ENCODE data around the gene CORT. TPM values are rescaled to one million over a fixed set of nuclear protein-coding genes. Genes with fewer than 3 reads are reported as not detected.

Gene CORT
- total and polyA plus RNA-seq, 10 of the 15 experiments (the other 5 are each of a cell fraction or from before 2014, with no cell fraction given): 0.09 to 0.49 (median 0.23) TPM; not detected in 1

- Histone ChIP-seq H3K27me3 (replicated peaks in 1 of 2; ENCODE audit: control insufficient read depth in 2 of 2, insufficient read depth in 2 of 2, low read length in 1 of 2) (no peaks in the 10 kb centered on the region), H3K79me2 (ENCODE audit: control insufficient read depth, insufficient read depth, low read length) (peaks cover 19% of the 10 kb centered on the region), H3K4me1 (ENCODE audit: control insufficient read depth, insufficient read depth, low read length) (peaks cover 6% of the 10 kb centered on the region), H3K4me3 (no peak overlapping the region), H3K4me2 (ENCODE audit: control insufficient read depth, insufficient read depth) (no peak overlapping the region), H3K27ac (ENCODE audit: control insufficient read depth, insufficient read depth) (no peak overlapping the region), H3K36me3 (ENCODE audit: control insufficient read depth in 2 of 2, insufficient read depth in 2 of 2, low read length in 1 of 2) (peaks cover 8 to 20% of the 10 kb centered on the region in 2 experiments; a peak in 3 of 4 replicates), H3K9ac (ENCODE audit: control insufficient read depth, insufficient read depth, low read length) (no peak overlapping the region), H2AFZ (ENCODE audit: control insufficient read depth, low read depth, low read length) (no peak overlapping the region), H3K9me3 (replicated peaks; ENCODE audit: control insufficient read depth, insufficient read depth, low read length) (no peaks in the 10 kb centered on the region), H4K20me1 (ENCODE audit: control insufficient read depth, insufficient read depth) (no peaks in the 10 kb centered on the region)
- FAIRE-seq (no peak), DNase-seq (ENCODE audit: low read depth, low spot score) (no peak), ATAC-seq (no peak)
- intact Hi-C loops (cut with micrococcal nuclease; ENCODE audit: unreplicated experiment) (no loop called here), in situ Hi-C loops (cut with MboI) (no loop called here)
- ChIA-PET SMC1A (ENCODE audit: uncharacterized antibody, unreplicated experiment) (no interaction called here), CTCF (no interaction called here), POLR2A (no interaction called here), RAD21 (ENCODE audit: unreplicated experiment) (no interaction called here)
- BruUV-seq (replicated peaks): no TSS peak
- no peak for TF ChIP-seq SUPT20H (IDR thresholded peaks at IDR 0.05; ENCODE audit: borderline replicate concordance, control insufficient read depth, low read depth, low read length)
- WGBS (ENCODE audit: insufficient coverage, insufficient replicate concordance, low lambda C conversion rate, missing lambda C conversion rate): 98% methylated on average over 9 of the region's 9 CpGs
Measured at GRCh38 chr1:10402729-10403274, 47.0 kb upstream of the CORT start.

GRCh38 chr1:10407201-10407600, 42.6 kb upstream of the CORT start:
- BruUV-seq (replicated peaks): no TSS peak
- no peak overlapping the region for H3K9ac ChIP-seq (ENCODE audit: control insufficient read depth, insufficient read depth, low read length)
- H3K36me3 ChIP-seq (ENCODE audit: control insufficient read depth in 2 of 2, insufficient read depth in 2 of 2, low read length in 1 of 2): peaks cover 25 to 37% of the 10 kb centered on the region in 2 experiments
- in situ Hi-C loops (cut with MboI): no loop called here
- intact Hi-C loops (cut with micrococcal nuclease; ENCODE audit: unreplicated experiment): no loop called here
- no peaks in the 10 kb centered on the region for H4K20me1 ChIP-seq (ENCODE audit: control insufficient read depth, insufficient read depth)
- H3K4me2 ChIP-seq (ENCODE audit: control insufficient read depth, insufficient read depth): no peak overlapping the region
- no peaks in the 10 kb centered on the region for H3K79me2 ChIP-seq (ENCODE audit: control insufficient read depth, insufficient read depth, low read length)
- FAIRE-seq (no peak), DNase-seq (ENCODE audit: low read depth, low spot score) (no peak), ATAC-seq (no peak)
- no peaks in the 10 kb centered on the region for H3K4me1 ChIP-seq (ENCODE audit: control insufficient read depth, insufficient read depth, low read length)
- TF ChIP-seq STAT3 (IDR thresholded peaks at IDR 0.05; ENCODE audit: low read depth, low read length): no peak
- TF ChIP-seq E2F4 (IDR thresholded peaks at IDR 0.05; ENCODE audit: low read depth, low read length): no peak
- TF ChIP-seq SIN3A (IDR thresholded peaks at IDR 0.05; ENCODE audit: low read depth, low read length): no peak
- no peak for TF ChIP-seq KDM1A (IDR thresholded peaks at IDR 0.05; ENCODE audit: borderline replicate concordance)
- no peak for TF ChIP-seq TAF1 (IDR thresholded peaks at IDR 0.05; ENCODE audit: borderline replicate concordance, low read depth, low read length)
- no peak for TF ChIP-seq MLLT1 (IDR thresholded peaks at IDR 0.05)
- TF ChIP-seq SRF (IDR thresholded peaks at IDR 0.05; ENCODE audit: low read depth in 2 of 2, low read length in 2 of 2): no peak
- TF ChIP-seq PAX8 (IDR thresholded peaks at IDR 0.05): no peak
- TF ChIP-seq HDAC2 (IDR thresholded peaks at IDR 0.05): no peak
- no peak for TF ChIP-seq NR2C2 (IDR thresholded peaks at IDR 0.05; ENCODE audit: borderline replicate concordance, control insufficient read depth, insufficient read length, low read depth)
- TF ChIP-seq POLR2AphosphoS5 (IDR thresholded peaks at IDR 0.05; ENCODE audit: low read length): no peak
- TF ChIP-seq HDAC6 (IDR thresholded peaks at IDR 0.05; ENCODE audit: unreplicated experiment): no peak
- ChIA-PET SMC1A (ENCODE audit: uncharacterized antibody, unreplicated experiment) (no interaction called here), CTCF (no interaction called here), RAD21 (ENCODE audit: unreplicated experiment) (interaction anchor here (0.6 to 1.2 kb wide), 2 partner anchors 19 to 208 kb away, joined by 3 to 5 read pairs; no protein-coding TSS in a partner anchor), POLR2A (interaction anchor here (0.6 kb wide), 1 partner anchor 339 kb away, joined by 3 read pairs; no protein-coding TSS in a partner anchor)
- no peaks in the 10 kb centered on the region for H3K27me3 ChIP-seq (replicated peaks in 1 of 2; ENCODE audit: control insufficient read depth in 2 of 2, insufficient read depth in 2 of 2, low read length in 1 of 2)
- WGBS (ENCODE audit: insufficient coverage, insufficient replicate concordance, low lambda C conversion rate, missing lambda C conversion rate): 100% methylated on average over 2 of the region's 2 CpGs
- H3K27ac ChIP-seq (ENCODE audit: control insufficient read depth, insufficient read depth): no peak overlapping the region
- no peak overlapping the region for H2AFZ ChIP-seq (ENCODE audit: control insufficient read depth, low read depth, low read length)
- no peak overlapping the region for H3K4me3 ChIP-seq
- H3K9me3 ChIP-seq (replicated peaks; ENCODE audit: control insufficient read depth, insufficient read depth, low read length): no peaks in the 10 kb centered on the region
